ENCODE data around the gene PIP5K1B.

Gene PIP5K1B

GRCh38 chr9:68707801-68708488 is 2.9 kb downstream of the PIP5K1B start:
- no CpG with 5 or more reads among the region's 4 CpGs for WGBS, 2 experiments (ENCODE audit: insufficient coverage in 2 of 2)
- no peaks in the 10 kb centered on the region for H3K9me3 ChIP-seq (ENCODE audit: control insufficient read depth, low read length)
- H3K4me3 ChIP-seq (ENCODE audit: extremely low read depth, insufficient read depth, low read length, poor library complexity, severe bottlenecking) = no peak overlapping the region
- H3K36me3 ChIP-seq (ENCODE audit: control insufficient read depth, insufficient read depth, low read length) = no peaks in the 10 kb centered on the region
- no peak overlapping the region for H3K27ac ChIP-seq (ENCODE audit: low read depth, low read length, severe bottlenecking)
- H3K4me1 ChIP-seq (ENCODE audit: control insufficient read depth, insufficient read depth, low read length, poor library complexity, severe bottlenecking) = peaks cover 3% of the 10 kb centered on the region

- H3K27ac ChIP-seq (ENCODE audit: low read depth, low read length, severe bottlenecking) = no peak overlapping the region
- H3K4me1 ChIP-seq (ENCODE audit: control insufficient read depth, insufficient read depth, low read length, poor library complexity, severe bottlenecking) = peaks cover 3% of the 10 kb centered on the region
- 83% methylated on average over 2 of the region's 3 CpGs; no CpG with 5 or more reads in 1 of the 2 experiments for WGBS, 2 experiments (ENCODE audit: insufficient coverage in 2 of 2)
- no peaks in the 10 kb centered on the region for H3K36me3 ChIP-seq (ENCODE audit: control insufficient read depth, insufficient read depth, low read length)
- H3K4me3 ChIP-seq (ENCODE audit: extremely low read depth, insufficient read depth, low read length, poor library complexity, severe bottlenecking) = no peak overlapping the region
- H3K9me3 ChIP-seq (ENCODE audit: control insufficient read depth, low read length) = no peaks in the 10 kb centered on the region
Measured at GRCh38 chr9:68708513-68708912, 3.5 kb downstream of the PIP5K1B start.

GRCh38 chr9:68709291-68710110 is 4.5 kb downstream of the PIP5K1B start:
- 83 to 96% methylated on average over 5 to 6 of the region's 8 CpGs for WGBS, 2 experiments (ENCODE audit: insufficient coverage in 2 of 2)
- no peak overlapping the region for H3K4me3 ChIP-seq (ENCODE audit: extremely low read depth, insufficient read depth, low read length, poor library complexity, severe bottlenecking)
- no peaks in the 10 kb centered on the region for H3K36me3 ChIP-seq (ENCODE audit: control insufficient read depth, insufficient read depth, low read length)

GRCh38 chr9:68710111-68710471 is 5.1 kb downstream of the PIP5K1B start:
- Histone ChIP-seq H3K4me3 (ENCODE audit: extremely low read depth, insufficient read depth, low read length, poor library complexity, severe bottlenecking) (no peak overlapping the region), H3K36me3 (ENCODE audit: control insufficient read depth, insufficient read depth, low read length) (no peaks in the 10 kb centered on the region), H3K27ac (ENCODE audit: low read depth, low read length, severe bottlenecking) (no peak overlapping the region), H3K9me3 (ENCODE audit: control insufficient read depth, low read length) (no peaks in the 10 kb centered on the region), H3K4me1 (ENCODE audit: control insufficient read depth, insufficient read depth, low read length, poor library complexity, severe bottlenecking) (peaks cover 3% of the 10 kb centered on the region)
- no CpG with 5 or more reads among the region's 1 CpG for WGBS, 2 experiments (ENCODE audit: insufficient coverage in 2 of 2)

More at GRCh38 chr9:68709291-68710110, 4.5 kb downstream of the PIP5K1B start:
- no peaks in the 10 kb centered on the region for H3K9me3 ChIP-seq (ENCODE audit: control insufficient read depth, low read length)
- H3K4me1 ChIP-seq (ENCODE audit: control insufficient read depth, insufficient read depth, low read length, poor library complexity, severe bottlenecking) = peaks cover 3% of the 10 kb centered on the region
- H3K27ac ChIP-seq (ENCODE audit: low read depth, low read length, severe bottlenecking) = no peak overlapping the region

- 80% methylated on average over 1 of the region's 2 CpGs; no CpG with 5 or more reads in 1 of the 2 experiments for WGBS, 2 experiments (ENCODE audit: insufficient coverage in 2 of 2)
Measured at GRCh38 chr9:68711281-68711680, 6.2 kb downstream of the PIP5K1B start.

GRCh38 chr9:68711932-68712331 is 6.9 kb downstream of the PIP5K1B start:
- no peak overlapping the region for H3K4me3 ChIP-seq (ENCODE audit: extremely low read depth, insufficient read depth, low read length, poor library complexity, severe bottlenecking)
- no peak overlapping the region for H3K27ac ChIP-seq (ENCODE audit: low read depth, low read length, severe bottlenecking)
- no peaks in the 10 kb centered on the region for H3K9me3 ChIP-seq (ENCODE audit: control insufficient read depth, low read length)
- H3K36me3 ChIP-seq (ENCODE audit: control insufficient read depth, insufficient read depth, low read length) = no peaks in the 10 kb centered on the region
- WGBS, 2 experiments (ENCODE audit: insufficient coverage in 2 of 2) = 88 to 94% methylated on average over 4 to 5 of the region's 5 CpGs
- H3K4me1 ChIP-seq (ENCODE audit: control insufficient read depth, insufficient read depth, low read length, poor library complexity, severe bottlenecking) = no peaks in the 10 kb centered on the region

More at GRCh38 chr9:68711281-68711680, 6.2 kb downstream of the PIP5K1B start:
- no peak overlapping the region for H3K4me3 ChIP-seq (ENCODE audit: extremely low read depth, insufficient read depth, low read length, poor library complexity, severe bottlenecking)
- H3K27ac ChIP-seq (ENCODE audit: low read depth, low read length, severe bottlenecking) = no peak overlapping the region
- H3K36me3 ChIP-seq (ENCODE audit: control insufficient read depth, insufficient read depth, low read length) = no peaks in the 10 kb centered on the region
- H3K9me3 ChIP-seq (ENCODE audit: control insufficient read depth, low read length) = no peaks in the 10 kb centered on the region
- H3K4me1 ChIP-seq (ENCODE audit: control insufficient read depth, insufficient read depth, low read length, poor library complexity, severe bottlenecking) = no peaks in the 10 kb centered on the region

- Histone ChIP-seq H3K36me3 (ENCODE audit: control insufficient read depth, insufficient read depth, low read length) (no peaks in the 10 kb centered on the region), H3K27ac (ENCODE audit: low read depth, low read length, severe bottlenecking) (no peak overlapping the region), H3K4me1 (ENCODE audit: control insufficient read depth, insufficient read depth, low read length, poor library complexity, severe bottlenecking) (no peaks in the 10 kb centered on the region), H3K9me3 (ENCODE audit: control insufficient read depth, low read length) (no peaks in the 10 kb centered on the region), H3K4me3 (ENCODE audit: extremely low read depth, insufficient read depth, low read length, poor library complexity, severe bottlenecking) (no peak overlapping the region)
- WGBS, 2 experiments (ENCODE audit: insufficient coverage in 2 of 2) = 94 to 97% methylated on average over 3 to 4 of the region's 4 CpGs
Measured at GRCh38 chr9:68714416-68715180, 9.6 kb downstream of the PIP5K1B start.

GRCh38 chr9:68715181-68715456 is 10.1 kb downstream of the PIP5K1B start:
- no peak overlapping the region for H3K4me3 ChIP-seq (ENCODE audit: extremely low read depth, insufficient read depth, low read length, poor library complexity, severe bottlenecking)
- no peaks in the 10 kb centered on the region for H3K4me1 ChIP-seq (ENCODE audit: control insufficient read depth, insufficient read depth, low read length, poor library complexity, severe bottlenecking)
- no peak overlapping the region for H3K27ac ChIP-seq (ENCODE audit: low read depth, low read length, severe bottlenecking)
- H3K9me3 ChIP-seq (ENCODE audit: control insufficient read depth, low read length) = no peaks in the 10 kb centered on the region
- 73 to 88% methylated on average over 2 of the region's 2 CpGs for WGBS, 2 experiments (ENCODE audit: insufficient coverage in 2 of 2)
- no peaks in the 10 kb centered on the region for H3K36me3 ChIP-seq (ENCODE audit: control insufficient read depth, insufficient read depth, low read length)

GRCh38 chr9:68717552-68718443 is 12.8 kb downstream of the PIP5K1B start:
- no peak overlapping the region for H3K4me3 ChIP-seq (ENCODE audit: extremely low read depth, insufficient read depth, low read length, poor library complexity, severe bottlenecking)
- WGBS, 2 experiments (ENCODE audit: insufficient coverage in 2 of 2) = no CpG with 5 or more reads among the region's 2 CpGs
- no peaks in the 10 kb centered on the region for H3K36me3 ChIP-seq (ENCODE audit: control insufficient read depth, insufficient read depth, low read length)
- H3K9me3 ChIP-seq (ENCODE audit: control insufficient read depth, low read length) = no peaks in the 10 kb centered on the region
- no peak overlapping the region for H3K27ac ChIP-seq (ENCODE audit: low read depth, low read length, severe bottlenecking)
- H3K4me1 ChIP-seq (ENCODE audit: control insufficient read depth, insufficient read depth, low read length, poor library complexity, severe bottlenecking) = no peaks in the 10 kb centered on the region

- H3K36me3 ChIP-seq (ENCODE audit: control insufficient read depth, insufficient read depth, low read length) = no peaks in the 10 kb centered on the region
- 31 to 57% methylated on average over 1 to 2 of the region's 2 CpGs for WGBS, 2 experiments (ENCODE audit: insufficient coverage in 2 of 2)
- H3K27ac ChIP-seq (ENCODE audit: low read depth, low read length, severe bottlenecking) = no peak overlapping the region
- no peaks in the 10 kb centered on the region for H3K9me3 ChIP-seq (ENCODE audit: control insufficient read depth, low read length)
- no peaks in the 10 kb centered on the region for H3K4me1 ChIP-seq (ENCODE audit: control insufficient read depth, insufficient read depth, low read length, poor library complexity, severe bottlenecking)
- H3K4me3 ChIP-seq (ENCODE audit: extremely low read depth, insufficient read depth, low read length, poor library complexity, severe bottlenecking) = no peak overlapping the region
Measured at GRCh38 chr9:68719847-68720246, 14.8 kb downstream of the PIP5K1B start.
